NCI-H146 (cell line): Measurements from ENCODE around the gene PRELID3B.

Source experiments
- DNase-seq: peaks from one replicate; lab custom pipeline; 2025; lab: John Stamatoyannopoulos, UW

PRELID3B gene

DNA sequence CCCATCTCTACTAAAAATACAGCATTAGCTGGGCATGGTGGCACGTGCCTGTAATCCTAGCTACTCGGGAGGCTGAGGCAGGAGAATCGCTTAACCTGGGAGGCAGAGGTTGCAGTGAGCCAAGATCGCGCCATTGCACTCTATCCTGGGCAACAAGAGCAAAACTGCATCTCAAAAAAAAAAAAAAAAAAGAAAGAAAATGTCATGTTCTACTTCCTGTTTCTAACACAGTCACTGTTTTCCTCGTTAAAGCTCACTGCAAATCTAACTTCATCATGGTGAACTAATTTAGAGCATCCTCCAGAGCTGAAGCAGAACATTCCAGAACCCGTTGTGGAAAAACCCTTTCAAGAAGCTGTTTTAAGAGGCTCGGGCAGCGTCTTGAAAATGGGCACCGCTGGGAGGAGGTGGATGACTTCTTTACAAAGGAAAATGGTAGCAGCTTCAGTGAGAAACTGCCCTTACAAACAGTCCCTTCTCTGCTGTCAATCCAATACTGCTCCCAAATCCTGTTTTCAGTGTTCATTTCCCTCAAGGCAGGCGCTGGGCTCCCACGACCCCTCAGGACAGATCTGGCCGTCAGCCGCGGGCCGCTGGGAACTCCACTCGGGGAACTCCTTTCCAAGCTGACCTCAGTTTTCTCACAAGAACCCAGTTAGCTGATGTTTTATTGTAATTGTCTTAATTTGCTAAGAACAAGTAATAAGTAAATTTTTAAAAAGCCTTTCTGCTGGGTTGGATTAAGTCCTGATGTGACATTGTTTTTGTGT lies 48.0 kb downstream of the PRELID3B start:
- DNase-seq = no peak

DNA sequence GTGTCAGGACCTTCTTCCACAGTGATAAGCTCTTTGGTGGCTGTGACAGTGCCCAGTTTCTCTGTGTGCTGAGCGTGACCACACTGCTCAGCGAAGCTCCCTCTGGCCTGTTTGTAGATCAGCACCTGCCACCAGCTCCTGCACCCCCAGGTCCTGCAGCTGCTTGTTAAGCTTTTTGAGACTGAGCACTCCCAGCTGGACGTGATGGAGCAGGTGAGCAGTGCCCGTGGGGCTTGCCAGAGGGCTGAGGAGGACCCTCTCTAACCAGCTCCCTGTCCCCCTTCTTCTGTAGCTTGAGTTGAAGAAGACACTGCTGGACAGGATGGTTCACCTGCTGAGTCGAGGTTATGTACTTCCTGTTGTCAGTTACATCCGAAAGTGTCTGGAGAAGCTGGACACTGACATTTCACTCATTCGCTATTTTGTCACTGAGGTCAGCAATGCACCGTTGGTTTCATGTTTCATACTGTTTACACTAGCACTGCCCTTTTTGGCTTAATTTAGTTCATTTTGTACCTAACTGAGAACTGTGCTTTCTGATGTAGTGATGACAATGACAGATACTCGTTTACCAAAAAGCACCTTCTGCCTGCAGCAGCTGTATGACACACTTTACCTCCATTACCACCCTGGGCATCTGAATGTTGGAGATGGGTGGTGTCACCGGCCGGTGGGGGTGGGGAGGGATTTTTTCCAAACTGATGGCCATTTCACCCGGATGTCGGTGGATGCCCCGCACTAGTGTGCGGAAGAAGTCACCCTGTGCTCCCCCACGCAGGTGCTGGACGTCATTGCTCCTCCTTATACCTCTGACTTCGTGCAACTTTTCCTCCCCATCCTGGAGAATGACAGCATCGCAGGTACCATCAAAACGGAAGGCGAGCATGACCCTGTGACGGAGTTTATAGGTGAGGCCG lies 49.0 kb downstream of the PRELID3B start:
- DNase-seq = peak; percentile 35

DNA sequence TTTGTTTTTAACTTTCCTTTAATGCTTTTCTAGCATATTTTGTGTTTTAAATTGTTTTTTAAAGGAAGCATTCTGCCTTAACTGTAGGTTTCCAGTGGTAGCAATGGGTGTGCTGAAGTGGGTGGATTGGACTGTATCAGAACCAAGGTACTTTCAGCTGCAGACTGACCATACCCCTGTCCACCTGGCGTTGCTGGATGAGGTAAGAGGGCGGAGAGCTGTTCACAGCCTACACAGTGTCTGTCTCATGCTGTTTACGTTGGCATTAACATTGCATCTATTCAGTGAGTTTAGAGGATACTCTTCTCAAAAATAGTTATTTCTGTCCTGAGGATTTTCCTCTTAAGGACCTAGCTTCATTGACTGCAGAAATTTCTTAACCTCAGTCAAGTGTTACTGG lies 49.7 kb downstream of the PRELID3B start:
- DNase-seq = no peak

DNA sequence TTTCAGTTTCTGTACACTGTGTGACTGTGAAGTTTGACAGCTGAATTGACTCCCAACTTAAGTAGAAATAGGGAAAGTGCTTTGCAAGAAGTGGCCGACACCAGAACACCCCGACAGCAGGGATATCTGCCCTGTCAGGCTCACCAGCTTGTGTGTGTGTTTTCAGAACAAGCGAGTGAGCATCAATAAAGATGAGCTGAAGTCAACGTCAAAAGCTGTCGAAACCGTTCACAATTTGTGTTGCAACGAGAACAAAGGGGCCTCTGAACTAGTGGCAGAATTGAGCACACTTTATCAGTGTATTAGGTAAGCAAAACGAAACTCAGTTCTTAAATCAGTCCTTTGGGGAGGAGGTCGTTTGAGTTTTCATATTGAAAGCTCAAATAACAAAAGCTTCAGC lies 50.9 kb downstream of the PRELID3B start:
- no peak for DNase-seq

DNA sequence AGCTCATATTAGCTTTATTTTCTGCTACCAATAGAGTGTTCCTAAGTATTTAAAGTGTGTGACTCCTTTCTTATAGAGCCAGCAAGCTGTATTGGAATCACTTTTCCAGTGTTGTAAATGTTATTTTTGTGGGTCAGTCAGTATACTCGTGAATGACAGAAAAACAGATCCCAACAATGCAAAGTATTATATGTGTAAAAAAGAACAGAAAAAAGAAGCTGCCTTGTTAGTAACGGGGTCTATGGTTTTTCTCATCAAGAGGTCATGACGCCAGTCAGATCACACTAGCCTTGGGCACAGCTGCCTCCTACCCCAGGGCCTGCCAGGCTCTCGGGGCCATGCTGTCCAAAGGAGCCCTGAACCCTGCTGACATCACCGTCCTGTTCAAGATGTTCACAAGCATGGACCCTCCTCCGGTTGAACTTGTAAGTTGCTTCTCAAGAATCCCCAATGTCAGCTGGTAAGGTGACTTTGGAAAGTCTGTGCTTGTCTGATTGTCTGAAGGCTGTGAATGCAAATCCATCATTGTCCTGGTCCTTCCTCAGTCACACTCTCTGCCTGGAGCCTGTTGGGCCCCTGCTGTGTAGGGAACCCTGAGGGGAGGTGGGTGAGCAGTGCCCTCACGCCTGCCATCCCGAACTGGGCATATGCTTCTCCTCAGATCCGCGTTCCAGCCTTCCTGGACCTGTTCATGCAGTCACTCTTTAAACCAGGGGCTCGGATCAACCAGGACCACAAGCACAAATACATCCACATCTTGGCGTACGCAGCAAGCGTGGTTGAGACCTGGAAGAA lies 51.7 kb downstream of the PRELID3B start:
- DNase-seq = no peak

DNA sequence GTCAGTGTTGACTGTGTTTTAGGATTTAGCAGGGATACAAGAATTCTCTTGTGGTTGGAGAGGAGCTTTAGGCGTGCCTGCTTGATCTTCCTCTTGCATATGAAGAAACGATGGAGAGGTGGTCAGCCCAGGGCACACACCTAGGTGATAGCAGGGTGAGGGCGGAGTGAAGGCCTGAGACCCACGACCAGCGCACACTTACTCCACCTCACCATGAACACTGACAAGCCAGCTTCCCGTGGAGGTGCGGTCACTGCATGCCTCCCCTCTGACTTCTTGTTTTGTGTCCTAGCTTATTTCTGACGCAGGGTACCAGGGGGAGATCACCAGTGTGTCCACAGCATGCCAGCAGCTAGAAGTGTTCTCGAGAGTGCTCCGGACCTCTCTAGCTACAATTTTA lies 53.4 kb downstream of the PRELID3B start:
- no peak for DNase-seq

DNA sequence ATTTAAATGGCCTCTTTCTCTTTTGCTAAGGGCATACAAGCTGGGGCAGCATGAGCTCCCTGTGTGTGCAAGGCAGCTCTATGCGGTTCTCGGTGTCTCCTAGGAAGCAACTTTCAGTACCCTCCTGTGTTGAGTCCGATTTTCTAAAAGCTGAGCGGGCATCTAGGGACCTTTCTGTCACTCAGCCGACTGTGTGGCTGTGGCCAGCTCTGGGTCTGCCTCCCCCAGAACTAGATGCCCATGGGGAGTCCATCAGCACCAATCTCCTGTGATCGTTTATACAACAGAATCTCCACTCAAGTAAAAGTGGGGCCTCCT lies 54.1 kb downstream of the PRELID3B start:
- no peak for DNase-seq

DNA sequence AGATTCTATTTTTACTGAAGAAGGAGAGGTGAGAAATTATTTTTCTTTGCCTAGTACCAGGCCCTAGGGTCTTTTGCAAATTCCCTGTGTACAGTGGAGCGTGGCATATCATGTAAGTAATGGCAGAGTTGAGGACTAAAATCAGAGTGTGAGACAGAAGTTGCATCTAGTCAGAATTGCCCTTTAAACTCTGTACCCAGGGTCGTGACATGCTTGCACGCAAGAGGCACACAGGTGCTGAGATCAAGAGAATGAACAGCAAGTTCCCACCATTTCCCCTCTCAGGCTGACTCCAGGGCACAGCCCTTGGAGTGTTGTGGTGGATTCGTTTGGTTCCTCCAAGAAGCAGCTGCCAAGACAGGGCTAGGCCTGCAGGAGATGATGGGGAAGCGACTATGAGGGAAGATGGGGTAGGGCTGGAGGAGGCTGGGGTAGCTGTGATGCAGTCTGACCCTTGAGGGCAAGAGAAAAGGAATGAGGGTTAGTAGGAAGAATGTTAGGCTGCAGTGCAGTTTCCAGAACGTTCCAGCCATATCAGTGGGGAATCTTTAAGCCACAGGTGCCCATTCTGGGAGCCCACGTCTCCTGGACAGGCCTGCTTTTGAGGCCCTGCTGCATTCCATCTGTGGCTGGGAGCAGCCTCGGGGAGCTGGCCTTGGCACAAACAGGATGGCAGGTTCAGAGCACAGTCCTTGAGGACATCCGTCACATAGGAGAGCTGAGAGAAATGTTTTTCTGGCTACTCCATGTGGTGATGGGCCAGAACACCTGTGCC lies 54.6 kb downstream of the PRELID3B start:
- no peak for DNase-seq

DNA sequence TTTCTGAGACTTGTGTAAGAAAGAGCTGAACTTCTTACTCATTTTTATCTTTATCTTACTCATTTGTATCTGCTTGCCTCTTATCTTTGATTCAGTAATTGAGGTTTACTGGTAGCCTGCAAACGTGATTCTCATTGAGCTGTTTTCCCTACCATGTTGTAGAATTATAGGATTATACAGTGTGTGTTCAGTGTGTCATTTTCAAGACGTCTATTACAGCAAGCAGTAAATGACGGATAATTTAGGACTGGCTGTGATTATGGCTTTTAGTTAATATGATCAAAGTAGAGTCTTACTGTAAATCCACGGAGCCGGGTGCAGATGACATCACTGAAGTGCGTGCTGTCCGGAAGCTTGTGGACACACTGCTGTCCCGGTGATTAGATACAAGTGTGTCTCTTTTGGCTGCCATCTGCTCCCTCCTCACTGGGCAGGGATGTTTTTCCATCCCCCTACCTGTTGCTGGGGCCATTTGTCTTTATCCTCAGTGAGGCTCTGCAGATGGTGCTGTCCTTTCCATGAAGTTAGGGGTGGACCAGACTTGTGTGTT lies 55.5 kb downstream of the PRELID3B start:
- no peak for DNase-seq

DNA sequence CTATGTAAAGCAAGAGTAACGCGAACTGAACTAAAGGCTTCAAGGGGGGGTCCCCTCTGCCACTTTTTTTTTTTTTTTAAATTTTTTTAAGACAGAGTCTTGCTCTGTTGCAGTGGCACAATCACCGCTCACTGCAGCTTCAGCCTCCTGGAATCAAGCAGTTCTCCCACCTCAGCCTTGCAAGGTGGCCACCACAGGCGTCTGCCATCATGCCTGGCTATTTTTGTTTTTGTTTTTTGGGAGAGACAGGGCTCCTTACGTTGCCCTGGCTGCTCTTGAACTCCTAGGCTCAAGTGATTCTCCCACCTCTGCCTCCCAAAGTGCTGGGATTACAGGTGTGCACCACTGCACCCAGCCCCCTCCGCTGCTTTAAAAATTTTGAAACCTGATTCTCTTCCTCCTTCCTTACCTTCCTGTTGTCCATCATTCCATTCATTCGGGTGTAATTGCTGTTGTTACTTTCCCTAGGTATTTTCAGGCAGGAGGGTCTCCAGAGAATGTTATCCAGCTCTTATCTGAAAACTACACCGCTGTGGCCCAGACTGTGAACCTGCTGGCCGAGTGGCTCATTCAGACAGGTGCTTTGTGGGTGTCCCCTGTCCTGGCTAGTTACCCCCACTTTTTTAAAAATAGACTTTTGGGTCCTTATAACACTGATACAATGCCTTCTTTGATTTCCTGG lies 56.2 kb downstream of the PRELID3B start:
- DNase-seq = no peak

DNA sequence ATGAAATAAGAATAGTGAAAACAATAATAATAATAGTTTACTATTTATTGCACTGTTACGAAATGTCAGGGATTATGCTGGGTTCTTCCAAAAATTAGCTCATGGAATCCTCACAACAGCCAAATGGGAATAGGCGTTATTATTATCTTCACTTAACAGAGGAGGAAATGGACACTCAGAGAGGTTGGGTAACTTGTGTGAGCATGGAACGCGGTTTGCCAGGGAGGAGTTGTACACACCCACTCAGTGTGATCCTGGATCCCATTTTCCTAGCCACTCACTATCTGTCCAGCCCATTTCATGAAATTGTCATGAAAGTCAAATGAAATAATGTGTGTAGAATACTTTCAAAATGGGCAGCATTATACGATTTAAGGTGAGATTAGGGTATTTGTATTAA lies 56.9 kb downstream of the PRELID3B start:
- DNase-seq = no peak

DNA sequence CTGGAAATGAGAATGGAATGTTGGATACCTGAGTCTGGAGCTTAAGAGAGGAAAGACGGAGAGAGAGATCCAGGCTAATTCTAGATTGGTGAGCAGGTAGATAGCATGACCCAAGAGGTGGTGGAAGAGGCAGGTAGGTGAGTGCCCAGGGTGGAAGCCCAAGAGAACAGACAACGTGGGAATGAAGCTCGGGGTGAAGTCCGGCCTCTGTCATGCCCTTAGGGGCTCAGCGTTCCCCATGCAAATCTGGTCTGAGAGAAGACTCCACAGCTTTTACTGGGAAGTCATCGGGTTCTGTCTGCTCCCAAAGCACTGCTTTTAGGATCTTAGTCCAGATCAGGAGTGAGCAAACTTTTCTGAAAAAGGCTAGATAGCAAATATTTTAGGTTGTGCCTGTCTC lies 57.9 kb downstream of the PRELID3B start:
- DNase-seq = no peak
